GM18519 (cell line): Measurements from ENCODE around the gene PLK3.
"Not testable (repeated sequence)": the region's sequence is repeated elsewhere in the genome, so short reads cannot be mapped to it uniquely, and the experiment has no call there.

ENCODE experiments used
- ATAC-seq: cut with Tn5 transposase; IDR thresholded peaks from one replicate; pipeline ENCODE4 v1.9.1; 2021; ENCODE audit warnings: mild to moderate bottlenecking, moderate library complexity; ENCODE audit not compliant: unreplicated experiment, low FRiP score

The PLK3 gene

GRCh38 chr1:44786841-44787426, 13.2 kb upstream of the PLK3 start:
- ATAC-seq: no peak

GRCh38 chr1:44787506-44787905, 12.7 kb upstream of the PLK3 start:
- ATAC-seq: no peak

DNA sequence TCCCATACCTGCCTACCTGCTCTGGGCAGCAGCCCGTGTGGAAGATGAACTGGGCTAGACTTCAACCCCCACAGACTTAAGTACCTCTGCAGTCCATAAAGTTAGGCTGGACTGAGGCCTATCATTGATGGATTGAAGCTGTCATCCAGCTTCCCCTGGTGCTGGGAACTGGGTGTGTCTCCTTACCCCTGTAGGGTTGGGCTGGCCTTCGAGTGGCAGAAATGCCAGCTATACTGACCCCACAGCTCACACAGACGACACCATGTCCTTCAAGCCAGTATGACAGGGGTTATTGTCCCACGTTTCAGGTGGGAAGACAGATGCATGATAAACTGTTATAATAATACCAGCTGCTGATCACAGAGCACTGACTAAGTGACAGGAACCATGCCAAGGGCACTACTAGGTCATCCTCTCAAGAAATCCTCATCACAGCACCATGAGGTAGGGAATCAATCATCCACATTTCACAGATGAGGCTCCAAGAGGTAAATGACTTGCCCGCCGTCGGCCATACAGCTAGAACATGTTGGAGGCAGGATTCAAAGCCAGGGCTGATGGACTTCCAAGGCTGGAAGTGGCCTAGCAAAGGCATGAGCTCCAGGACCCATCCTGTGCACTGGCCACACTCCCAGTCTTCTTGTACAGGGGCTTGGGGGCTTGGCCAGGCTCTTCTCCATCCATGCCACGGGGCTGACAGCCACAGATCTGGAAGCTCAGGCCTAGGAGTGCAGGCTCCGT, 11.9 kb upstream of the PLK3 start, which contains the start of gene BEST4:
BEST4 (minus strand) TSS at position 51 of the 741 bp plus-strand sequence. CDS start 465 bp downstream, outside the sequence.
- ATAC-seq: no peak

DNA sequence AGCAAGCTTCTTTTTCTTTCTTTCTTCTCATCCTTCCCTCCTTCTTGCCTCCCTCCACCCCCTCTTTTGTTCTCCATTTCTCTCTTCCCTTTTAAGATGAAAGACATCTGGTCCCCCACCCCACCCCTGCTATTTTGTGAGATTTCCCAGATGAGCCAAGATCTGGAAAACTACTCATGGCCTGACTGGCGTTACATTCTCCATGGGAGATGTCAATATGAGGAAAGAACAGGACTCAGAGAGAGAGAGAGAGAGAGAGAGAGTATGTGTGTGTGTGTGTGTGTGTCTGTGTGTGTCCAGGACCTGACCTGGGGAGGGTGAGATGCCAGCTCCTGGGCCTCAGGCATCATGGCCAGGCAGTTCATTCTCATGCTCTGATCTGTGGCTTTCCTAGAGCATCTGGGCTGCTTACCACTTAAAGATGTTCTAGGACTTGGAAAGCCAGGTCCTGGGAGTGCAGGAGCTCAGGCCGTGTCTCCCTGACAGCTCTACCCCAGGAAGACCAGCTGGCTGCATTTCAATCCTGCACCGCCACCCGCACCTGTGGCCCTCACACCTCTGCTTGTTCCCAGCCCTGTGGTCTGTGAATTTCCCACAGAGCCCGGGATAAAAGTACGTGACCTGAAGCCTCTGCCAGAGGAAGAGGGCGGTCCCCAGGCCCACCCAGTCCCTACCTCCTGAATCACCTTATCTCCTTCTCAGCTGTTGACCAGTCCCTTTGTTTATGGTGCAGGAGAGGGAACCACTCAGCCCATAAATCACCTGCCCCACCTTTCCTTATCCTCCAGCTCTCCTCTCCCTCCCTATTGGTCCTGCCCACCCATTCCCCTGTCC, 9.0 kb upstream of the PLK3 start:
- no peak for ATAC-seq

DNA sequence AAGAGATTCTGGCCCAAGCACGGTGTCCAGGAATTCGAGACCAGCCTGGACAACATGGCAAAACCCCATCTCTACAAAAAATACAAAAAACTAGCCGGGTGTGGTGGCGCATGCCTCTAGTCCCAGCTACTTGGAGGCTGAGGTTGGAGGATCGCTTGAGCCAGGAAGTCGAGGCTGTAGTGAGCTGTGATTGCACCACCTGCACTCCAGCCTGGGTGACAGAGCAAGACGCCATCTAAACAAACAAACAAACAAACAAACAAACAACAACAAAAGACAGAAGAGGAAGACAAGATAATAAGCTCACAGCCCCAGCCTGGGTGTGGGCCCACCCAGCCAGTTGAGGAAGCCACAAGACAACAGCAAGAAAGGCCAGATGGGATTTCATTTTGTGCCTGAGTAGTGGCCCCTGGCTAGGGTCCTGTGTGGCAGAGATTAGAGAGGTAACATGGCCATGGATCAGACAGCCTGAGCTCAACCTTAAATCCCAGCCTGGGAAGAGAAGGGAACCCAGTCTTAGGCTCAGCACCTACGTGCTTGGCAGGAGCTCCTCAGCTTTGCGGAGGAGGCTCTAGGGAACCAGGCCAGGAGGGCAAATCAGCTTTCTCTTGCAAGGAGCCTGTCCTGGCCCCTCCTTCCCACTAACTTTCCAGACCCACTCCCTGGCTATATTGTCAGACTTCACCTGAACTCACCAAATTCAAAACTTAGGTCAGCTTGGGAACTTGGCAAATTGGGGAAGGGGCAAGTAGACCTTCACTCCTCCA, 7.3 kb upstream of the PLK3 start:
- no peak for ATAC-seq

- ATAC-seq: not testable (repeated sequence)
Measured at GRCh38 chr1:44797886-44798285, 2.3 kb upstream of the PLK3 start.

- ATAC-seq: no peak
Measured at GRCh38 chr1:44798481-44799365, 1.5 kb upstream of the PLK3 start.

GRCh38 chr1:44801491-44802305, 1.5 kb downstream of the PLK3 start:
- no peak for ATAC-seq

DNA sequence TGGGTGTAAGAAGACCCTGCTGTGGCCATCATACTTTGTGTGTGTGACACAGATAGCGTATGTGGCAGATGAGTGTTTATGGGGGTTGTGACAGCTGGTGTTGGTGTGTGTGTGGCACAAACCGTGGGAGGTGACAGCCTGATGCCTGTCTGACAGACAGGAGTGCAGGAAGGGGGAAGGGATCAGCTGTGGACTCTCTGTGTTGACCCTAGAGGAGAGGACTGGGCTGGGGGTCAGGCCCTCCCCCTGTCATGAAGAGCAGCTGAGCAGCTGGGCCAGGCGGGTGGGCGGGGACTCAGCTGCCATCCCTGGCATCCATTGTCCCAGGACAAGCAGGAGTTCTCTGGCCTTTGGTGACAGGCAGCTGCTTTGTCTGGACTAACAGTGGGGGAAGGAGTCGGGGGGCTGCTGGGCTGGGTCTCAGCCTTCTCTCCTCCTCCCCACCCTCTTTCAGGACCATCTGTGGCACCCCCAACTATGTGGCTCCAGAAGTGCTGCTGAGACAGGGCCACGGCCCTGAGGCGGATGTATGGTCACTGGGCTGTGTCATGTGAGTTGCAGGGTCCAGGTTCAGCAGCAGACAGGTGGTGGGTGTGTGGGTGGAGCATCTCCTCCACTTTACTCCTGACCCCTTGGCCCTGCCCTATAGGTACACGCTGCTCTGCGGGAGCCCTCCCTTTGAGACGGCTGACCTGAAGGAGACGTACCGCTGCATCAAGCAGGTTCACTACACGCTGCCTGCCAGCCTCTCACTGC, 2.3 kb downstream of the PLK3 start:
- ATAC-seq: no peak

DNA sequence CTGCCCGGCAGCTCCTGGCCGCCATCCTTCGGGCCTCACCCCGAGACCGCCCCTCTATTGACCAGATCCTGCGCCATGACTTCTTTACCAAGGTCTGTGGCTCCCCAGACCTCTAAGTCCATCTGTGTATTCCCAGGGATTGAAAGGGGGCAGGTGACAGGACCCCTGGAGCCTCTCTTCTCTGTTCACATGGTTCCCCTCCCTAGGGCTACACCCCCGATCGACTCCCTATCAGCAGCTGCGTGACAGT, 2.8 kb downstream of the PLK3 start:
- ATAC-seq: no peak

DNA sequence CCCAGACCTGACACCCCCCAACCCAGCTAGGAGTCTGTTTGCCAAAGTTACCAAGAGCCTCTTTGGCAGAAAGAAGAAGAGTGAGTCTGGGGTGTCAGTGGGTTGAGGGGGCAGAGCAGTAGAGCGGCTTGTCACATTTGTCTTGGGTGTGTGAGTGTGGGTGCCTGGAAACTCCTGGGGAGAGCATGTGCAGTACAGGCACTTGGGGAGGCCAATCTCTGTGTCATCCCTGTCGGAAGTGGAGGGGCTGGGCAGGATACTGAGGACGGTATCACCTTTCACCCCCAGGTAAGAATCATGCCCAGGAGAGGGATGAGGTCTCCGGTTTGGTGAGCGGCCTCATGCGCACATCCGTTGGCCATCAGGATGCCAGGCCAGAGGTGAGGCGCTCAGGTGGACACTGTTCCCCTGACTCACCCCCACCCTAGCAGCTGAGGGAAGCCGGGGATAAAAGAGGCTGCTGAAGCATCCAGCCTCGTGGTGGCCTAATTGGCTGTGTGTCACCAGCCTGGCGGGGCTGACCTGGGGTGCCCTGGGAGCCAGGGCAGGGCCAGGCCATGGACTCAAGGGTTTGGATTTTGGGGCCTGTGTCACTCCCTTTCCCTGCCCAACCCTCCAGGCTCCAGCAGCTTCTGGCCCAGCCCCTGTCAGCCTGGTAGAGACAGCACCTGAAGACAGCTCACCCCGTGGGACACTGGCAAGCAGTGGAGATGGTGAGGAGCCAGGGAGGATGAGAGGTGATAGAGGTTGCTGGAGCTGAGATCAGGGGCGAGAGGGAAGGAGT, 3.3 kb downstream of the PLK3 start:
- ATAC-seq: no peak

DNA sequence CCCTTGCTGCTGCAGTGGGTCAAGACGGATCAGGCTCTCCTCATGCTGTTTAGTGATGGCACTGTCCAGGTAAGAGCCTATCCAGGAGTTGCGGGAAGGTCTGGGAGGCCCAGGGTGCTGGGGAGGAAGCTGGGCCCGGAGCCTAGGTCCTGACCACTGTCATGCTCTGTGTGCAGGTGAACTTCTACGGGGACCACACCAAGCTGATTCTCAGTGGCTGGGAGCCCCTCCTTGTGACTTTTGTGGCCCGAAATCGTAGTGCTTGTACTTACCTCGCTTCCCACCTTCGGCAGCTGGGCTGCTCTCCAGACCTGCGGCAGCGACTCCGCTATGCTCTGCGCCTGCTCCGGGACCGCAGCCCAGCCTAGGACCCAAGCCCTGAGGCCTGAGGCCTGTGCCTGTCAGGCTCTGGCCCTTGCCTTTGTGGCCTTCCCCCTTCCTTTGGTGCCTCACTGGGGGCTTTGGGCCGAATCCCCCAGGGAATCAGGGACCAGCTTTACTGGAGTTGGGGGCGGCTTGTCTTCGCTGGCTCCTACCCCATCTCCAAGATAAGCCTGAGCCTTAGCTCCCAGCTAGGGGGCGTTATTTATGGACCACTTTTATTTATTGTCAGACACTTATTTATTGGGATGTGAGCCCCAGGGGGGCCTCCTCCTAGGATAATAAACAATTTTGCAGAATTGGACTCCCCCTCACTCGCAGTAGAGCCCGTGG, 5.3 kb downstream of the PLK3 start:
- no peak for ATAC-seq

DNA sequence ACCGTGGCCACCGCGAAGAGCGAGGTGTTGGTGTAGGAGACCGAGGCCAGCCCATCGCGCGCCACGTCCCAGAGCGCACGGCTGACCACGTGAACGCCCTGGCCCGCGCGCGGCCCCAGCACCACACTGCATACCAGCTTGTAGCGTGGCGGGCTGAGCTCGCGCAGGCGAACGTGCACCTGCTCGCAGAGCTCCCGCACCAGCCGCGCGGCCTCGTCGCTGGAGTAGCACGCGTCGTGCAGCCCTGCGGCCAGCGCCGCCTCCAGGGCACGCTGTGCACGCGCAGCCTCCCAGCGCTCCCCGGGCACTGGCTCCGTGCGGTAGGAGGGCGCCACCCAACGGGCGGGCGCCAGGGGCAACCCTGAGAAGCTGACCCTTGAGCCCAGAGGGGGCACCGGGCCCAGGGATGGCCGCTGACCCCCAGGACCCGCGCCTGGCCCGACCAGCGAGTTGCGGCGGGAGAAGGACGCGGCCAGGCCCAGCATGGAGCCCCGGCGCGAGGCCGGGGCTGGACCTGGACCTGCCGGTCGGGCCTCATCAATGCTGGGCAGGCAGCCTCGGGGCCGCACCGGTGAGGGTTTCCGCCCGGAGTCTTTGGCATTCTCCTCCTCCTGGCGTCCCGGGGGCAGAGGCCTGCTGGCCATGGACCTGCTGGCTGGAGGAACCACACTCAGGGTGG, 6.0 kb downstream of the PLK3 start:
- no peak for ATAC-seq

DNA sequence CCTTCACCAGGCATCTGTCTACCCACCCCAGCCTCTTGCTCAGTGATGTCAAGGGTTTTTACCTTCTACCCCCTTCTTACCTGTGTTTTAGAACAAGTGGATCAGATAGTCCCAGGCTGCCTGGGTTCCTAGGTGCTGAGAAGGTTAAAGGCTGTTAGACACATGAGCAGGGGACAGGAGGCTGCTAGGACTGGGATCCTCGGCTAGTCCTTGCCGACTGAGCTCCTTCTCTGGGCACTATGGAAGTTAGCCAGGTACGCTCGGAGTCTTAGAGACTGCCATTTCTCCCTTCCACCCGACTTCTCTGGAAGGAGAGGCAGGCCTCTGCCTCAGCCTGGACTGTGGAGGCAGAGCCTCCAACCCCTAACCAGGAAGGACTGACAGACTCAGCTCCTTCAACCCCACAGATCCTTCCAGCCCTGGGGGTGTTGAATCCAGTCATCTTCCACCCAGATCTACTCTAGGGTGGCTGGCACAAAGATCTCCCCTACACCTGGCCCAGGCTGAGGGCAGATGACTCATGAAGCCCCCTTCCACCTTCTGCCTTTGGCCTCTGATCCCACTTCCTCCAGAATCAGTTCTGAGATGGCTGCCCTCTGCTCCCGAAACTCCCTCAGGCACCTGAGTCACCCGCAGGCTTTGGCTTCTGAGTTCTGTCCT, 6.7 kb downstream of the PLK3 start, which contains the start of gene DYNLT4:
DYNLT4 (minus strand) TSS at position 648 of the 660 bp plus-strand sequence. CDS start 683 bp downstream, outside the sequence.
- ATAC-seq: no peak

- no peak for ATAC-seq
Measured at GRCh38 chr1:44807364-44808062, 7.3 kb downstream of the PLK3 start.
